SW480 (cell line): ENCODE results near the gene BIRC6.

Source experiments
- DNase-seq: peaks from one replicate; pipeline ENCODE4 v3.0.0-alpha.2; 2016; ENCODE audit warnings: low spot score

Gene BIRC6

GRCh38 chr2:32372519-32373182 is 15.8 kb downstream of the BIRC6 start:
- no peak for DNase-seq

GRCh38 chr2:32375228-32375892 is 18.5 kb downstream of the BIRC6 start:
- DNase-seq = no peak

GRCh38 chr2:32376756-32377155 is 19.9 kb downstream of the BIRC6 start:
- no peak for DNase-seq

- DNase-seq = no peak
These were observed 21.1 kb downstream of the BIRC6 start for GRCh38 chr2:32377928-32378327.

GRCh38 chr2:32379352-32379751 is 22.5 kb downstream of the BIRC6 start:
- DNase-seq = no peak

GRCh38 chr2:32383858-32384257 is 27.0 kb downstream of the BIRC6 start:
- DNase-seq = no peak

GRCh38 chr2:32384529-32384928 is 27.7 kb downstream of the BIRC6 start:
- no peak for DNase-seq

- DNase-seq = no peak
These were observed 29.9 kb downstream of the BIRC6 start for GRCh38 chr2:32386739-32387138.

- DNase-seq = no peak
These were observed 42.4 kb downstream of the BIRC6 start for GRCh38 chr2:32399221-32399620.

GRCh38 chr2:32402091-32402490 is 45.3 kb downstream of the BIRC6 start:
- no peak for DNase-seq

- DNase-seq = no peak
These were observed 47.0 kb downstream of the BIRC6 start for GRCh38 chr2:32403782-32404181.

- no peak for DNase-seq
These were observed 47.9 kb downstream of the BIRC6 start for GRCh38 chr2:32404691-32405090.

- DNase-seq = no peak
These were observed 59.7 kb downstream of the BIRC6 start for GRCh38 chr2:32416519-32416918.

GRCh38 chr2:32417659-32418058 is 60.8 kb downstream of the BIRC6 start:
- no peak for DNase-seq

- no peak for DNase-seq
These were observed 62.0 kb downstream of the BIRC6 start for GRCh38 chr2:32418778-32419177.

- DNase-seq = no peak
These were observed 65.3 kb downstream of the BIRC6 start for GRCh38 chr2:32422133-32422532.

- no peak for DNase-seq
These were observed 66.7 kb downstream of the BIRC6 start for GRCh38 chr2:32423536-32423935.

- DNase-seq = no peak
These were observed 67.9 kb downstream of the BIRC6 start for GRCh38 chr2:32424739-32425138.

- DNase-seq = no peak
These were observed 68.9 kb downstream of the BIRC6 start for GRCh38 chr2:32425719-32426141.

GRCh38 chr2:32427672-32428610 is 71.1 kb downstream of the BIRC6 start:
- no peak for DNase-seq

GRCh38 chr2:32430804-32431203 is 74.0 kb downstream of the BIRC6 start:
- DNase-seq = no peak

- DNase-seq = no peak
These were observed 79.3 kb downstream of the BIRC6 start for GRCh38 chr2:32436150-32436549.

- no peak for DNase-seq
These were observed 85.2 kb downstream of the BIRC6 start for GRCh38 chr2:32442020-32442467.
